ENCODE results near the gene C3orf20. TPM values are rescaled to one million over a fixed set of nuclear protein-coding genes. Genes with fewer than 3 reads are reported as not detected.

C3orf20 gene
- total RNA-seq, 4 donors from 2014 or later: not detected

DNA sequence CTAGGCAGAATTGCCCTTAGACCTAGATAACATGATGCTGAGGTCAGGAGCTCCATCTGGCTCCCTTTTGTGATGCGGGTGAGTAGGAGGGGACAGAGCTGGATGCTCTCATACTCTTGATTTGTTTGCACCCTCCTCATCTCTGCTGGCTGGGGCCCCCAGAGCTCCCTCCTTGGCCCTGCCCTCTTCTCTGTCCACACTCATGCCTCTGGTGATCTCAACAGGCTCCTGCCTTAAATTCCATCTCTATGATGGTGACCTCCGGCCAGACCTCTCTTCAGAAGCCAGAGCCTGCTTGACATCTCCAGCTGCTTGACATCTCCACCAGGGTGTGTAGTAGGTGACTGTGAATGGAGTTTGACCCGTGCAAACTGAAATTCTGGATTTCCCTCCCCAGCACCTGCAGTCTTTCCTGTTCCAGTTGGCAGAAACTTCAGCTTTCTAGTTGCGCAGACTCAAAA is 139.5 kb downstream of the C3orf20 start:
- no peak for DNase-seq (ENCODE audit: low spot score in 2 of 2)
- Histone ChIP-seq H3K27ac (peak overlapping the region in 1 of 4 donors; percentile 89), H3K36me3 (peaks cover 0 to 7% (median 0%) of the 10 kb centered on the region in 3 donors), H3K4me3 (no peak overlapping the region), H3K9me3 (no peaks in the 10 kb centered on the region), H3K4me1 (peaks cover 0 to 48% (median 2%) of the 10 kb centered on the region in 4 donors), H3K27me3 (peaks cover 0 to 12% of the 10 kb centered on the region in 2 donors)
- TF ChIP-seq POLR2A (IDR thresholded peaks at IDR 0.05): no peak
- TF ChIP-seq, protein P1, sequence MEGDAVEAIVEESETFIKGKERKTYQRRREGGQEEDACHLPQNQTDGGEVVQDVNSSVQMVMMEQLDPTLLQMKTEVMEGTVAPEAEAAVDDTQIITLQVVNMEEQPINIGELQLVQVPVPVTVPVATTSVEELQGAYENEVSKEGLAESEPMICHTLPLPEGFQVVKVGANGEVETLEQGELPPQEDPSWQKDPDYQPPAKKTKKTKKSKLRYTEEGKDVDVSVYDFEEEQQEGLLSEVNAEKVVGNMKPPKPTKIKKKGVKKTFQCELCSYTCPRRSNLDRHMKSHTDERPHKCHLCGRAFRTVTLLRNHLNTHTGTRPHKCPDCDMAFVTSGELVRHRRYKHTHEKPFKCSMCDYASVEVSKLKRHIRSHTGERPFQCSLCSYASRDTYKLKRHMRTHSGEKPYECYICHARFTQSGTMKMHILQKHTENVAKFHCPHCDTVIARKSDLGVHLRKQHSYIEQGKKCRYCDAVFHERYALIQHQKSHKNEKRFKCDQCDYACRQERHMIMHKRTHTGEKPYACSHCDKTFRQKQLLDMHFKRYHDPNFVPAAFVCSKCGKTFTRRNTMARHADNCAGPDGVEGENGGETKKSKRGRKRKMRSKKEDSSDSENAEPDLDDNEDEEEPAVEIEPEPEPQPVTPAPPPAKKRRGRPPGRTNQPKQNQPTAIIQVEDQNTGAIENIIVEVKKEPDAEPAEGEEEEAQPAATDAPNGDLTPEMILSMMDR (IDR thresholded peaks at IDR 0.05): no peak
- TF ChIP-seq EP300 (IDR thresholded peaks at IDR 0.05): no peak
- 48 to 51% methylated on average over 4 of the region's 4 CpGs for WGBS, 2 donors

DNA sequence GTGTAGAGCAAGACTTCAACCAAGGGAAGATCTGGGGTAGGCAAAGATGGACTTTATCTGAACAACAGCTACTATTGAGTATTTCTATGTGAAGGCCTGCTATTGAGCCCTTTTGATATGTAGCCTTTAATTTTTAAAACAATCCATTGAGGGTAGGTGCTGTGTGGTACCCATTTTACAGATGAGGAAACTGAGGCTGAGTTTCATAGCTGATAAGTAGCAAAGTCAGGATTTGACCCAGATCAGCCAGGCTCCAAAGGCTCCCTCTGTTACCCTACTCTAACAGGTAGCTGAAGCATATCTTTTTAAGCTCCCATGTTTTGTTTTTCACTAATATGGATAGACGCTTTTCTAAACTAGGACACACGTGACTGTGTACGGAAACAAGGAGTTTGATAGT is 141.4 kb downstream of the C3orf20 start:
- DNase-seq (ENCODE audit: low spot score in 2 of 2): no peak
- no peak overlapping the region for H3K4me3 ChIP-seq
- H3K36me3 ChIP-seq: peaks cover 0 to 21% (median 0%) of the 10 kb centered on the region in 3 donors
- WGBS, 2 donors: 87 to 95% methylated on average over 3 of the region's 3 CpGs
- no peaks in the 10 kb centered on the region for H3K27me3 ChIP-seq
- H3K9me3 ChIP-seq: no peaks in the 10 kb centered on the region
- TF ChIP-seq EP300 (IDR thresholded peaks at IDR 0.05): no peak
- TF ChIP-seq, protein P1 (IDR thresholded peaks at IDR 0.05): no peak
- no peak for TF ChIP-seq POLR2A (IDR thresholded peaks at IDR 0.05)
- H3K4me1 ChIP-seq: peaks cover 0 to 32% (median 2%) of the 10 kb centered on the region in 4 donors
- no peak overlapping the region for H3K27ac ChIP-seq

DNA sequence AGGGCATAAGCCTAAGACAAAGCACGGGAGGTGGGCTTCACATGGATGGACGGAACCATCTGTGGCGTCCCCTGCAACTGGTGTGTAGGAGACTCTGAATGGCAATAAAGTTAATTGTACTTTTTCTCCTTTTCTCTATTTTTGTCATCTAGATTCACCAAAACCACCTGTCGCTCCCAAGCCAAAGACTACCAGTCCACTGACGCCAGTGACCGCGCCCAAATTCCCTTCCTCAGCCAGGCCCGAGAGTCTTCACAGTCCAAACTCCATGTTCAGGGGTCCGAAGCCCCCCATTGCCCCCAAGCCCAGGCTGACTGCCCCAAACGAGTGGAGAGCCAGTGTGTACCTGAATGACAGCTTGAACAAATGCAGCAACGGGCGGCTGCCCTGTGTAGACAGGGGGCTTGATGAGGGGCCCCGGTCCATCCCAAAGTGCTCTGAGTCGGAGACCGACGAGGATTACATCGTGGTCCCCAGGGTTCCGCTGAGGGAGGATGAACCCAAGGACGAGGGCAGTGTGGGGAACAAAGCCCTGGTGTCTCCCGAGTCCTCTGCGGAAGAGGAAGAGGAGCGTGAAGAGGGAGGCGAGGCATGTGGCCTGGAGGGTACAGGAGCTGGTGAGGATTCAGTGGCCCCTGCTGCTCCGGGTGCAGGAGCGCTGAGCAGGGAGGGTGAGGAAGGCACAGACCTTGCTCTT is 144.0 kb downstream of the C3orf20 start, which contains the start of gene FGD5:
TSS of gene FGD5 (plus strand) at position 159 of the 697 bp plus-strand sequence. CDS start at position 269, 110 bp downstream.
- TF ChIP-seq EP300 (IDR thresholded peaks at IDR 0.05): no peak
- no peak for TF ChIP-seq POLR2A (IDR thresholded peaks at IDR 0.05)
- TF ChIP-seq, protein P1 (IDR thresholded peaks at IDR 0.05): no peak
- 81 to 83% methylated on average over 25 of the region's 25 CpGs for WGBS, 2 donors
- Histone ChIP-seq H3K4me3 (no peak within 1 kb of the TSS), H3K4me1 (peaks cover 0 to 30% (median 0%) of the 10 kb centered on the region in 4 donors), H3K27ac (no peak within 1 kb of the TSS), H3K9me3 (no peaks in the 10 kb centered on the region), H3K27me3 (no peaks in the 10 kb centered on the region), H3K36me3 (peaks cover 0 to 21% (median 0%) of the 10 kb centered on the region in 3 donors)
- DNase-seq (ENCODE audit: low spot score in 2 of 2): no peak

DNA sequence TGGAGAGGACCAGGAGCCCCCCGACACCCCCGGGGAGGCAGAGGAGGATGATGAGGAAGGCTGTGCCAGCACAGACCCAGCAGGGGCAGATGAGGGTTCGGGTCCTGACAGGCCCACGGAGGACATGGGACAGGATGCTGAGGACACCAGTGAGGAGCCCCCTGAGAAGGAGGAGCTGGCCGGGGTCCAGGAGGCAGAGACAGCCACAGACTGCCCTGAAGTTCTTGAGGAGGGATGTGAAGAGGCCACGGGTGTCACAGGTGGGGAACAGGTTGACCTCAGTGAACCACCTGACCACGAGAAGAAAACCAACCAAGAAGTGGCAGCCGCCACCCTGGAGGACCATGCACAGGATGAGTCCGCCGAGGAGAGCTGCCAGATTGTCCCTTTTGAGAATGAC is 144.7 kb downstream of the C3orf20 start:
- H3K4me3 ChIP-seq: no peak overlapping the region
- no peak for DNase-seq (ENCODE audit: low spot score in 2 of 2)
- H3K27me3 ChIP-seq: no peaks in the 10 kb centered on the region
- TF ChIP-seq, protein P1 (IDR thresholded peaks at IDR 0.05): no peak
- TF ChIP-seq POLR2A (IDR thresholded peaks at IDR 0.05) (no peak), EP300 (IDR thresholded peaks at IDR 0.05) (no peak)
- H3K4me1 ChIP-seq: peaks cover 0 to 30% (median 0%) of the 10 kb centered on the region in 4 donors
- H3K27ac ChIP-seq: no peak overlapping the region
- no peaks in the 10 kb centered on the region for H3K9me3 ChIP-seq
- 82 to 84% methylated on average over 9 to 10 of the region's 10 CpGs for WGBS, 2 donors
- H3K36me3 ChIP-seq: peaks cover 0 to 21% (median 0%) of the 10 kb centered on the region in 3 donors

DNA sequence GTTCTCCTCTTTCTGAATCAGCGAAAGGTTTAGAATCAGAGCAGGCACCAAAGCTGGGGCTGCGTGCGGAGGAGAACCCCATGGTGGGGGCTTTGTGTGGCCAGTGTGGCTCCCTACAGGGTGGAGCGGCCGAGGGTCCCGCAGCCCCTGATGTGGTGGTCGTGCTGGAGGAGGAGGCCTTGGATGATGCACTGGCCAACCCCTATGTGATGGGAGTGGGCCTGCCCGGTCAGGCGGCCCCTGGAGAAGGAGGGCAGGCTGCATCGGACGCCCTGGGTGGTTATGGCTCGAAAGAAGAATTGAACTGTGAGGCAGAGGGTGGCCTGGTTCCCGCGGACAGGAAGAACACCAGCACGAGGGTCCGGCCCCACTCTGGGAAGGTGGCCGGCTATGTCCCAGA is 145.2 kb downstream of the C3orf20 start:
- Histone ChIP-seq H3K4me1 (peaks cover 0 to 30% (median 0%) of the 10 kb centered on the region in 4 donors), H3K9me3 (no peaks in the 10 kb centered on the region), H3K27ac (no peak overlapping the region), H3K27me3 (no peaks in the 10 kb centered on the region), H3K4me3 (no peak overlapping the region), H3K36me3 (peaks cover 0 to 21% (median 0%) of the 10 kb centered on the region in 3 donors)
- WGBS, 2 donors: 92 to 96% methylated on average over 17 of the region's 17 CpGs
- no peak for DNase-seq (ENCODE audit: low spot score in 2 of 2)
- TF ChIP-seq, protein P1 (IDR thresholded peaks at IDR 0.05): no peak
- no peak for TF ChIP-seq POLR2A (IDR thresholded peaks at IDR 0.05)
- no peak for TF ChIP-seq EP300 (IDR thresholded peaks at IDR 0.05)

All from tibial nerve (tissue), 4 donors.